HEK293 (cell line): ENCODE data around the gene NME3.

Experiments
- CTCF ChIA-PET: fragments of 350-600 bp; formaldehyde crosslinking; extraction: SDS; loops from one replicate; lab custom pipeline; 2021; ENCODE audit warnings: antibody characterized with exemption; lab: Yijun Ruan, JAX
- POLR2A ChIA-PET: fragments of 300-600 bp; formaldehyde crosslinking; extraction: SDS; loops from one replicate; lab custom pipeline; 2020; ENCODE audit warnings: antibody characterized with exemption, inconsistent platforms; lab: Yijun Ruan, JAX
- H3K27ac ChIP-seq: fragments of 200-500 bp; sonication (Bioruptor generic); 2 replicates; pipeline ENCODE4 v1.5.1; 2014; ENCODE audit warnings: low read depth, low read length, control low read depth, inconsistent platforms; ENCODE audit errors: extremely low read depth
- H3K36me3 ChIP-seq, 2 experiments: fragments of 200-500 bp in 1 of 2; sonication (Bioruptor generic) in 1 of 2; 1 replicate in 1 of 2; 2 replicates in 1 of 2; pipeline ENCODE4 v1.5.1; 2014 to 2017; ENCODE audit warnings: inconsistent platforms in 2 of 2, low read length in 2 of 2; ENCODE audit not compliant: control insufficient read depth in 2 of 2, insufficient read depth in 1 of 2
- H3K4me1 ChIP-seq: fragments of 200-500 bp; sonication (Bioruptor generic); 2 replicates; pipeline ENCODE4 v1.5.1; 2014; ENCODE audit warnings: mild to moderate bottlenecking, low read length, inconsistent platforms; ENCODE audit not compliant: control insufficient read depth, insufficient read depth
- H3K4me3 ChIP-seq: 2 replicates; pipeline ENCODE4 v1.5.1; 2011; ENCODE audit warnings: low read depth, mild to moderate bottlenecking, control low read depth, low read length, moderate library complexity
- H3K9me3 ChIP-seq: fragments of 200-500 bp; sonication (Bioruptor generic); 2 replicates; pipeline ENCODE4 v1.5.1; 2014; ENCODE audit warnings: low read depth, low read length, inconsistent platforms; ENCODE audit not compliant: control insufficient read depth, insufficient read depth
- AEBP2 ChIP-seq: fragments of 450-650 bp; formaldehyde crosslinking; IDR thresholded peaks from 2 replicates; pipeline ENCODE4 v1.5.1; 2016; ENCODE audit warnings: missing biosample characterization, missing genetic modification characterization, borderline replicate concordance
- BCL11A ChIP-seq: fragments of 450-650 bp; formaldehyde crosslinking; IDR thresholded peaks from 2 replicates; pipeline ENCODE4 v1.5.1; 2016; ENCODE audit warnings: low read depth, missing biosample characterization, missing genetic modification characterization
- GLI2 ChIP-seq: fragments of 450-650 bp; formaldehyde crosslinking; IDR thresholded peaks from 2 replicates; pipeline ENCODE4; 2017; ENCODE audit warnings: missing biosample characterization, missing genetic modification characterization, low read depth, borderline replicate concordance
- GLIS1 ChIP-seq: fragments of 450-650 bp; formaldehyde crosslinking; IDR thresholded peaks from 2 replicates; pipeline ENCODE4 v1.5.1; 2016; ENCODE audit warnings: missing biosample characterization, missing genetic modification characterization
- GLIS2 ChIP-seq: fragments of 450-650 bp; formaldehyde crosslinking; IDR thresholded peaks from 2 replicates; pipeline ENCODE4 v1.5.1; 2016; ENCODE audit warnings: missing biosample characterization, missing genetic modification characterization
- HOXC10 ChIP-seq: sonication (generic); formaldehyde crosslinking; IDR thresholded peaks from 2 replicates; pipeline ENCODE4 v1.8.1; 2023; ENCODE audit warnings: mild to moderate bottlenecking, missing genetic modification reagents
- KLF1 ChIP-seq: fragments of 450-650 bp; formaldehyde crosslinking; IDR thresholded peaks from 2 replicates; pipeline ENCODE4 v1.5.1; 2016; ENCODE audit warnings: missing biosample characterization, missing genetic modification characterization
- KLF7 ChIP-seq: fragments of 450-650 bp; formaldehyde crosslinking; IDR thresholded peaks from 2 replicates; pipeline ENCODE4 v1.5.1; 2016; ENCODE audit warnings: missing biosample characterization, missing genetic modification characterization, borderline replicate concordance
- PRDM1 ChIP-seq: fragments of 450-650 bp; formaldehyde crosslinking; IDR thresholded peaks from 2 replicates; pipeline ENCODE4; 2016; ENCODE audit warnings: missing biosample characterization, missing genetic modification characterization
- REST ChIP-seq: fragments of 450-650 bp; formaldehyde crosslinking; IDR thresholded peaks from 2 replicates; pipeline ENCODE4 v1.5.1; 2016; ENCODE audit warnings: missing biosample characterization, missing genetic modification characterization
- ZBTB1 ChIP-seq: fragments of 450-650 bp; formaldehyde crosslinking; IDR thresholded peaks from 2 replicates; pipeline ENCODE4 v1.5.1; 2016; ENCODE audit warnings: missing biosample characterization, missing genetic modification characterization
- ZBTB17 ChIP-seq: fragments of 450-650 bp; formaldehyde crosslinking; IDR thresholded peaks from 2 replicates; pipeline ENCODE4 v1.5.1; 2016; ENCODE audit warnings: missing biosample characterization, missing genetic modification characterization
- ZBTB7A ChIP-seq: fragments of 450-650 bp; formaldehyde crosslinking; IDR thresholded peaks from 2 replicates; pipeline ENCODE4 v1.5.1; 2016; ENCODE audit warnings: low read depth, missing biosample characterization, missing genetic modification characterization
- ZNF10 ChIP-seq: fragments of 450-650 bp; formaldehyde crosslinking; IDR thresholded peaks from 2 replicates; pipeline ENCODE4 v1.5.1; 2017; ENCODE audit warnings: missing biosample characterization, missing genetic modification characterization
- ZNF133 ChIP-seq: fragments of 450-650 bp; formaldehyde crosslinking; IDR thresholded peaks from 2 replicates; pipeline ENCODE4 v1.5.1; 2016; ENCODE audit warnings: missing biosample characterization, missing genetic modification characterization
- ZNF138 ChIP-seq: fragments of 450-650 bp; formaldehyde crosslinking; IDR thresholded peaks from 2 replicates; pipeline ENCODE4 v1.5.1; 2016; ENCODE audit warnings: missing biosample characterization, missing genetic modification characterization, borderline replicate concordance
- ZNF24 ChIP-seq: fragments of 450-650 bp; formaldehyde crosslinking; IDR thresholded peaks from 2 replicates; pipeline ENCODE4 v1.5.1; 2016; ENCODE audit warnings: missing biosample characterization, missing genetic modification characterization
- ZNF248 ChIP-seq: fragments of 450-650 bp; formaldehyde crosslinking; IDR thresholded peaks from 2 replicates; pipeline ENCODE4 v1.5.1; 2017; ENCODE audit warnings: missing biosample characterization, missing genetic modification characterization
- ZNF335 ChIP-seq: fragments of 450-650 bp; formaldehyde crosslinking; conservative IDR thresholded peaks from 2 replicates; pipeline ENCODE4 v1.5.1; 2016; ENCODE audit warnings: missing biosample characterization, missing genetic modification characterization
- ZNF488 ChIP-seq: fragments of 450-650 bp; formaldehyde crosslinking; IDR thresholded peaks from 2 replicates; pipeline ENCODE4 v1.5.1; 2016; ENCODE audit warnings: missing biosample characterization, missing genetic modification characterization
- ZNF600 ChIP-seq: fragments of 450-650 bp; formaldehyde crosslinking; IDR thresholded peaks from 2 replicates; pipeline ENCODE4 v1.5.1; 2016; ENCODE audit warnings: missing biosample characterization, missing genetic modification characterization
- ZNF658 ChIP-seq: fragments of 450-650 bp; formaldehyde crosslinking; IDR thresholded peaks from 2 replicates; pipeline ENCODE4; 2016; ENCODE audit warnings: missing biosample characterization, missing genetic modification characterization
- ZNF660 ChIP-seq: fragments of 450-650 bp; IDR thresholded peaks from 2 replicates; pipeline ENCODE4 v1.5.1; 2018; ENCODE audit warnings: missing biosample characterization, mild to moderate bottlenecking, missing genetic modification characterization
- ZNF707 ChIP-seq: fragments of 450-650 bp; formaldehyde crosslinking; IDR thresholded peaks from 2 replicates; pipeline ENCODE4 v1.5.1; 2016; ENCODE audit warnings: missing biosample characterization, missing genetic modification characterization
- ZSCAN16 ChIP-seq: fragments of 450-650 bp; formaldehyde crosslinking; IDR thresholded peaks from 2 replicates; pipeline ENCODE4 v1.5.1; 2016; ENCODE audit warnings: missing biosample characterization, missing genetic modification characterization
- ZXDB ChIP-seq: fragments of 450-650 bp; formaldehyde crosslinking; IDR thresholded peaks from 2 replicates; pipeline ENCODE4 v1.5.1; 2016; ENCODE audit warnings: missing biosample characterization, missing genetic modification characterization

The NME3 gene

DNA sequence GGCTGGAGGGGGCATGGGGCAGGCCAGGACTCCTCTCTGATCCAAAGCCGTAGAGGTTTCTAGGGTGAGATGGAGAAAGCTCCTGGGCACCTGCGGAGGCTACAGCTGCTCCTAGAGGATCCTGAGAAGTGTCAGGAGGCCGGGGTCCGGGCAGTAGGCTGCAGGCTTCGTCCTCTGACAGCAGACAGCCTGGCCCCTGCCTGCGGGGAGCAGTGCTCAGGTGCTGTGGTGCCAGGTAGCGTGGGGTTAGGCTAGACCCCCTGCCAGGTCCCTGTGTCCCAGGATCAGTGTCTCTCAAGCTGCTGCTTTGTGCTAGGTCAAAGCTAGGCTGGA, 3.1 kb upstream of the NME3 start:
- Histone ChIP-seq H3K4me1 (peaks cover 9% of the 10 kb centered on the region), H3K4me3 (no peak overlapping the region; the same call in 1 of the 2 replicates), H3K27ac (peak overlapping the region; percentile 94; the same call in 1 of the 2 replicates), H3K9me3 (no peaks in the 10 kb centered on the region), H3K36me3 (peaks cover 0 to 72% of the 10 kb centered on the region in 2 experiments; a peak in 1 of 3 replicates)
- ChIA-PET CTCF (interaction anchor here (0.7 to 1.9 kb wide), 2 partner anchors 8 to 11 kb away, joined by 3 to 14 read pairs; partner anchors contain the start of genes NUBP2 and SPSB3), POLR2A (interaction anchor here (1.8 to 2.4 kb wide), 2 partner anchors 9 to 190 kb away, joined by 10 to 22 read pairs; partner anchors contain the start of genes NUBP2, RPS2 and SPSB3)
- TF ChIP-seq GLIS1 (tag by site-specific recombination) (no peak), ZNF660 (tag by site-specific recombination) (no peak), PRDM1 (tag by site-specific recombination) (no peak), ZNF707 (tag by site-specific recombination) (no peak), ZBTB1 (tag by site-specific recombination) (no peak), ZSCAN16 (tag by site-specific recombination) (no peak), ZBTB7A (tag by site-specific recombination) (no peak), ZXDB (tag by site-specific recombination) (no peak), GLI2 (tag by site-specific recombination) (no peak)

DNA sequence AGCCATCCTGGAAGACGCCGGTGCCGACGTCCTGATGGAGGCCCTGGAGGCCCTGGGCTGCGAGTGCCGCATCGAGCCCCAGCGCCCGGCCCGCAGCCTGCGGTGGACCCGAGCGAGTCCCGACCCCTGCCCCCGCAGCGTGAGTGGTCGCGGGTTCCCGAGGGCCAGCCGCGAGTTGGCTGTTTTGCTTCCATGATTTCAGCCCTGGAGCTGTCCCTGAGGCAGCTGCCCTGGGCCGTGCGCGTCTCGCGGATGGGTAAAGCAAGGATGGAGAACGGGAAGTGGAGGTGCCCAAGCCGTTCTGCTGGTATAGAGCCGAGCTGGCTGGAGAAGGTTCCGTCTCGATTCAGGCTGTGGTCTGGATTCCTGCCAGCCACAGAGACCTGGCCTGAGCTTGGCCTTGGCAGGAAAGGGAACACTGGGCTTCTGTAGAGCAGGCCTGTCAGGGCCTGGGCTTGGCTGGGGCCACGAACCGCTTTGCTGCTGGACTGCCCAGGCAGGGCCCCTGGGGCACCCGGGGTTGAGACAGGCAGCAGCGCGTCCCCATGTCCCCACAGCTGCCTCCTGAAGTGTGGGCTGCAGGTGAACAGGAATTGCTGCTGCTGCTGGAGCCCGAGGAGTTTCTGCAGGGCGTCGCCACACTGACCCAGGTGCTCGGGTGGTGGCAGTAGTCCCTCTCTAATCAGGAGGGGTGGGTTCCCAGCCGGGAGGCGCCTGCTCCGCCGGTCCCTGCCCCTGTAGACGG, 2.5 kb upstream of the NME3 start:
- Histone ChIP-seq H3K36me3 (peaks cover 0 to 72% of the 10 kb centered on the region in 2 experiments; a peak in 1 of 3 replicates), H3K4me3 (peak overlapping the region; percentile 95), H3K9me3 (no peaks in the 10 kb centered on the region), H3K4me1 (peaks cover 9% of the 10 kb centered on the region)
- CTCF ChIA-PET: interaction anchor here (0.7 to 1.9 kb wide), 2 partner anchors 9 to 11 kb away, joined by 3 to 14 read pairs; partner anchors contain the start of genes NUBP2 and SPSB3
- POLR2A ChIA-PET: interaction anchor here (1.2 to 2.4 kb wide), 3 partner anchors 9 to 191 kb away, joined by 3 to 22 read pairs (median 10); partner anchors contain the start of genes NUBP2, RPS2 and SPSB3
- no peak for TF ChIP-seq KLF7 (tag by site-specific recombination)
- TF ChIP-seq ZNF600 (tag by site-specific recombination): peak; percentile 89
- no peak for TF ChIP-seq ZBTB1 (tag by site-specific recombination)
- peak; percentile 67 for TF ChIP-seq ZBTB17 (tag by site-specific recombination)
- TF ChIP-seq ZNF10 (tag by site-specific recombination): no peak
- TF ChIP-seq ZNF24 (tag by site-specific recombination): 0 out of 2 replicates have a peak, but pooled peaks have one; percentile 3
- TF ChIP-seq ZNF658: no peak
- TF ChIP-seq AEBP2 (tag by site-specific recombination): no peak
- no peak for TF ChIP-seq BCL11A (tag by site-specific recombination)
- TF ChIP-seq KLF1: peak; percentile 92
- no peak for TF ChIP-seq ZNF138 (tag by site-specific recombination)
- no peak for TF ChIP-seq GLIS2
- no peak for TF ChIP-seq ZNF248 (tag by site-specific recombination)
- no peak for TF ChIP-seq ZNF133 (tag by site-specific recombination)
- peak; percentile 43; the same call in 1 of the 2 replicates for TF ChIP-seq ZNF335 (tag by site-specific recombination)
- 0 out of 2 replicates have a peak, but pooled peaks have one; percentile 25 for TF ChIP-seq REST
- TF ChIP-seq HOXC10 (CRISPR knock-in tag): no peak
- TF ChIP-seq ZNF488: no peak
- TF ChIP-seq, all 188 proteins: peak for 6
- peak overlapping the region; percentile 94 for H3K27ac ChIP-seq
